HepG2 (cell line): Measurements from ENCODE around the gene PEX11B. TPM values are rescaled to one million over a fixed set of nuclear protein-coding genes. Genes with fewer than 3 reads are reported as not detected.

Experiments
- ATAC-seq: fragments of 200-7000 bp; cut with Tn5 transposase; 3 replicates; pipeline ENCODE4 v1.9.1; 2020; ENCODE audit warnings: mild to moderate bottlenecking, moderate library complexity
- BruUV-seq: library from RNA; stranded (reverse); fragments of 400-500 nt; replicated peaks from 2 replicates; lab custom pipeline; 2021; lab: Mats Ljungman, UMichigan
- CTCF ChIA-PET: fragments of 300-600 bp; formaldehyde crosslinking; extraction: SDS; loops from one replicate; lab custom pipeline; 2021; ENCODE audit warnings: low total read pairs, inconsistent platforms, low intra/inter-chr PET ratio; lab: Yijun Ruan, JAX
- POLR2A ChIA-PET: fragments of 350-600 bp; sonication (Branson Sonifier 250); formaldehyde crosslinking; loops from one replicate; lab custom pipeline; 2020; ENCODE audit warnings: antibody characterized with exemption, inconsistent platforms; lab: Yijun Ruan, JAX
- DNase-seq: peaks from one replicate; pipeline ENCODE4 v3.0.0-alpha.2; 2015; ENCODE audit warnings: low spot score
- FAIRE-seq: peaks from 3 replicates; lab custom pipeline; 2011; peaks lifted over from hg19 to GRCh38; lab: Jason Lieb, UNC
- H2AFZ ChIP-seq: one replicate; pipeline ENCODE4 v1.6.1; 2011; ENCODE audit warnings: low read length, inconsistent platforms
- H3K27ac ChIP-seq: fragments of 300-600 bp; 3 replicates; pipeline ENCODE4 v1.8.0; 2011; ENCODE audit warnings: mixed run types, mild to moderate bottlenecking, mixed read lengths, low read length, inconsistent platforms; ENCODE audit not compliant: insufficient read depth; ENCODE audit errors: extremely low read length
- H3K27me3 ChIP-seq, 2 experiments: fragments of 200-600 bp in 1 of 2; 2 replicates in 1 of 2; 3 replicates in 1 of 2; pipeline versions ENCODE4 v1.6.0 to v1.8.0; 2011; ENCODE audit warnings: low read length in 2 of 2, mild to moderate bottlenecking in 2 of 2, moderate library complexity in 2 of 2, inconsistent platforms in 1 of 2; ENCODE audit not compliant: insufficient read depth in 2 of 2, control insufficient read depth in 1 of 2
- H3K36me3 ChIP-seq, 2 experiments: fragments of 200-600 bp in 1 of 2; replicated peaks in 1 of 2; 2 replicates in 1 of 2; 3 replicates in 1 of 2; pipeline versions ENCODE4 v1.5.1 to v1.8.0; 2011; ENCODE audit warnings: low read length in 2 of 2, inconsistent platforms in 1 of 2; ENCODE audit not compliant: insufficient read depth in 2 of 2, control insufficient read depth in 1 of 2
- H3K4me1 ChIP-seq: 2 replicates; pipeline ENCODE4 v1.5.1; 2012; ENCODE audit warnings: low read length, inconsistent platforms; ENCODE audit not compliant: insufficient read depth
- H3K4me2 ChIP-seq: 2 replicates; pipeline ENCODE4 v1.6.0; 2011; ENCODE audit warnings: low read depth, low read length, inconsistent platforms
- H3K4me3 ChIP-seq, 3 experiments: fragments of 200-600 bp in 1 of 3; sonication (generic), shearing (Covaris generic) in 1 of 3; replicated peaks in 1 of 3; 2 replicates each; pipeline ENCODE4 v1.5.1; 2011 to 2016; ENCODE audit warnings: low read length in 3 of 3, inconsistent platforms in 2 of 3, low read depth in 2 of 3, mild to moderate bottlenecking in 2 of 3, control low read depth in 1 of 3, mixed read lengths in 1 of 3; ENCODE audit not compliant: insufficient read depth in 1 of 3
- H3K79me2 ChIP-seq: one replicate; pipeline ENCODE4 v1.6.1; 2011; ENCODE audit warnings: low read length, inconsistent platforms; ENCODE audit not compliant: insufficient read depth
- H3K9ac ChIP-seq: 2 replicates; pipeline ENCODE4 v1.6.0; 2011; ENCODE audit warnings: mild to moderate bottlenecking, low read depth, low read length, inconsistent platforms; ENCODE audit not compliant: insufficient read depth
- H3K9me3 ChIP-seq: 2 replicates; pipeline ENCODE4 v1.5.1; 2012; ENCODE audit warnings: mild to moderate bottlenecking, low read length
- H4K20me1 ChIP-seq: 2 replicates; pipeline ENCODE4 v1.6.0; 2011; ENCODE audit warnings: inconsistent platforms, mild to moderate bottlenecking, low read length, moderate library complexity; ENCODE audit not compliant: insufficient read depth
- FIP1L1 ChIP-seq: fragments of 200-400 bp; formaldehyde crosslinking; IDR thresholded peaks from 2 replicates; pipeline ENCODE4 v1.6.1; 2018; ENCODE audit warnings: low read depth, mild to moderate bottlenecking, low read length, moderate library complexity, borderline replicate concordance; ENCODE audit not compliant: insufficient read depth
- MAZ ChIP-seq, 2 experiments: sonication (generic) in 1 of 2; formaldehyde crosslinking in 1 of 2; IDR thresholded peaks; 2 replicates each; pipeline versions ENCODE4 v1.5.0 to v1.6.1; 2012 to 2020; ENCODE audit warnings: low read depth in 2 of 2, mild to moderate bottlenecking in 2 of 2, borderline replicate concordance in 1 of 2, improper control_type of control experiment in 1 of 2, low read length in 1 of 2, missing genetic modification reagents in 1 of 2, moderate library complexity in 1 of 2
- SOX6 ChIP-seq, 2 experiments: fragments of 450-650 bp in 1 of 2; sonication (generic) in 1 of 2; formaldehyde crosslinking in 1 of 2; IDR thresholded peaks; 2 replicates each; pipeline versions ENCODE4 v1.4.0 to v1.6.1; 2017 to 2020; ENCODE audit warnings: antibody characterized with exemption in 1 of 2, mild to moderate bottlenecking in 1 of 2, missing genetic modification reagents in 1 of 2
- ZBTB33 ChIP-seq: sonication (generic); formaldehyde crosslinking; IDR thresholded peaks from 2 replicates; pipeline ENCODE4 v1.4.0; 2020; ENCODE audit warnings: missing genetic modification reagents
- ZBTB38 ChIP-seq: sonication (generic); formaldehyde crosslinking; IDR thresholded peaks from 2 replicates; pipeline ENCODE4 v1.5.1; 2020; ENCODE audit warnings: mild to moderate bottlenecking, missing genetic modification reagents
- ZNF496 ChIP-seq: sonication (generic); formaldehyde crosslinking; IDR thresholded peaks from 2 replicates; pipeline ENCODE4 v1.8.1; 2023; ENCODE audit warnings: mild to moderate bottlenecking, moderate library complexity, missing genetic modification reagents; ENCODE audit not compliant: insufficient replicate concordance
- WGBS: methylation state at CpG from one replicate; pipeline ENCODE4 v1.1.6; 2017; ENCODE audit warnings: low lambda C conversion rate; 5-methylcytosine and 5-hydroxymethylcytosine counted together
- in situ Hi-C: cut with HindIII; loops from 2 replicates; pipeline ENCODE4 v1.10.0; 2017; ENCODE audit warnings: low pct_unique_long_range_greater_than_20kb; ENCODE audit not compliant: extremely low pct_ligation_motif_present
- intact Hi-C: fragments of 100-400 bp; cut with micrococcal nuclease; formaldehyde crosslinking; loops from one replicate; pipeline ENCODE4 v1.10.0; 2022; ENCODE audit not compliant: unreplicated experiment
- polyA plus RNA-seq, 8 experiments: library from polyadenylated mRNA; depleted of rRNA in 3 of 8; stranded (reverse) in 7 of 8; unstranded in 1 of 8; fragments of >200 nt; fragmentation: Illumina TruSeq in 4 of 8; extraction: Trizol in 4 of 8; gene quantifications; 2 replicates each; pipeline versions ENCODE4 v1.2.1 to v1.2.3, GENCODE V29; 2011 to 2016; ENCODE audit warnings: low read depth in 4 of 8, missing spikeins in 1 of 8, mixed read lengths in 1 of 8; ENCODE audit not compliant: insufficient read depth in 1 of 8
- total RNA-seq, 5 experiments: library from RNA; depleted of rRNA; stranded (reverse); fragments of >200 nt; fragmentation: Illumina TruSeq; extraction: Trizol; gene quantifications; 2 replicates each; pipeline ENCODE4 v1.2.3, GENCODE V29; 2016; ENCODE audit warnings: low read depth in 1 of 5

PEX11B gene
- total and polyA plus RNA-seq, 2 of the 13 experiments (the other 11 are each of a cell fraction or from before 2014, with no cell fraction given), result 21.6 to 48.4 TPM

DNA sequence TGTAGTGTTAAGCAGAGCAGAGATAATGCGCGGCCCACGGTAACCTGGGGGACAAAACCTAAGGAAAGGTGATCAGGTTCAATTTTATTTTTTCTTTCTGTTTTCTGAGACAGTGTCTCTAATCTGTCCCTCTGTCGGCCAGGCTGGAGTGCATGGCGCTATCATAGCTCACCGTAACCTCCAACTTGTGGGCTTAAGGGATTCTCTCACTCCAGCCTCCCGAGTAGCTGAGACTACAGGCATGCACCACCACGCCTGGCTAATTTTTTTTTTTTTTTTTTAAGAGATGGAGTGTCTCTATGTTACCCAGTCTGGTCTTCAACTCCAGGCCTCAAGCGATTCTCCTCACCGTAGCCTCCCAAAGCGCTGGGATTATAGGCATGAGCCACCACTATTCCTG lies 32.1 kb downstream of the PEX11B start:
- peak; percentile 22 for ATAC-seq
- Histone ChIP-seq H3K4me3 (peak overlapping the region; percentile 63 to 80 (median 71); a peak in 5 of 6 replicates), H3K9me3 (no peaks in the 10 kb centered on the region), H3K79me2 (no peaks in the 10 kb centered on the region), H3K36me3 (no peaks in the 10 kb centered on the region), H3K27me3 (peaks cover 2 to 26% of the 10 kb centered on the region in 2 experiments), H3K9ac (no peak overlapping the region), H4K20me1 (no peaks in the 10 kb centered on the region), H3K4me1 (peaks cover 49% of the 10 kb centered on the region), H3K4me2 (peak overlapping the region; percentile 75)
- BruUV-seq, result no TSS peak
- DNase-seq, result no peak
- no peak for TF ChIP-seq FIP1L1
- 0 out of 2 replicates have a peak, but pooled peaks have one; percentile 34 for TF ChIP-seq ZBTB38 (CRISPR knock-in tag)
- no peak for TF ChIP-seq ZNF496 (CRISPR knock-in tag)
- no peak for TF ChIP-seq SOX6 (IDR thresholded peaks at IDR 0.05)
- TF ChIP-seq SOX6 (CRISPR knock-in tag; IDR thresholded peaks at IDR 0.05), result 0 out of 2 replicates have a peak, but pooled peaks have one; percentile 11
- TF ChIP-seq ZBTB33 (CRISPR knock-in tag), result peak; percentile 67; the same call in 1 of the 2 replicates
- TF ChIP-seq MAZ (IDR thresholded peaks at IDR 0.05; ENCODE audit: borderline replicate concordance, low read depth, low read length), result no peak
- 0 out of 2 replicates have a peak, but pooled peaks have one; percentile 27 for TF ChIP-seq MAZ (CRISPR knock-in tag; IDR thresholded peaks at IDR 0.05; ENCODE audit: low read depth)
- TF ChIP-seq, all 625 proteins: peak for 4
- POLR2A ChIA-PET, result interaction anchor here (0.8 to 3.8 kb wide), 3 partner anchors 27 to 44 kb away, joined by 3 to 14 read pairs (median 4); partner anchors contain the start of genes PIAS3 and RBM8A
- no peak overlapping the region for H2AFZ ChIP-seq
- intact Hi-C loops (no loop called here), in situ Hi-C loops (loop anchor here (5.0 to 10.0 kb wide), 2 partner anchors 41 to 118 kb away; partner anchors contain the start of gene RBM8A)
- no peak for FAIRE-seq
- CTCF ChIA-PET, result no interaction called here
- 60% methylated on average over 11 of the region's 11 CpGs for WGBS
- no peak overlapping the region for H3K27ac ChIP-seq
